Endothelial cell of umbilical vein (primary cell): ENCODE results near the gene SLC30A10. TPM values are rescaled to one million over a fixed set of nuclear protein-coding genes. Genes with fewer than 3 reads are reported as not detected.

Experiments used
- BruUV-seq: library from RNA; stranded (reverse); fragments of 400-500 nt; replicated peaks from 2 replicates; lab custom pipeline; 2021; lab: Mats Ljungman, UMichigan
- CTCF ChIA-PET: fragments of 300-600, 350-600 bp; sonication (Branson Sonifier 250); formaldehyde crosslinking; loops from one replicate; lab custom pipeline; 2021; ENCODE audit warnings: antibody characterized with exemption, inconsistent platforms; lab: Charles Lee
- POLR2A ChIA-PET: fragments of 300-600, 350-600 bp; sonication (Branson Sonifier 250); formaldehyde crosslinking; loops from one replicate; lab custom pipeline; 2021; ENCODE audit warnings: antibody characterized with exemption, inconsistent platforms; lab: Charles Lee
- DNase-seq: peaks from one replicate; pipeline ENCODE4 v3.0.0-alpha.2; 2011; ENCODE audit warnings: low read depth, low spot score
- FAIRE-seq: peaks from 2 replicates; lab custom pipeline; 2011; peaks lifted over from hg19 to GRCh38; lab: Jason Lieb, UNC
- H2AFZ ChIP-seq: 2 replicates; pipeline ENCODE4 v1.6.0; 2012; ENCODE audit warnings: low read depth, low read length, control low read depth, inconsistent platforms
- H3K27ac ChIP-seq: 2 replicates; pipeline ENCODE4 v1.5.1; 2011; ENCODE audit warnings: low read depth, mild to moderate bottlenecking, control low read depth, low read length, moderate library complexity; ENCODE audit not compliant: insufficient read depth
- H3K27me3 ChIP-seq, 2 experiments: 2 replicates each; pipeline versions ENCODE4 v1.6.0 to v1.6.1; 2011; ENCODE audit warnings: low read length in 2 of 2, mixed read lengths in 1 of 2; ENCODE audit not compliant: control insufficient read depth in 2 of 2, insufficient read depth in 2 of 2
- H3K36me3 ChIP-seq, 2 experiments: 2 replicates in 1 of 2; 3 replicates in 1 of 2; pipeline ENCODE4 v1.5.1; 2011; ENCODE audit warnings: low read length in 2 of 2, mild to moderate bottlenecking in 1 of 2, moderate library complexity in 1 of 2; ENCODE audit not compliant: control insufficient read depth in 2 of 2, insufficient read depth in 2 of 2; ENCODE audit errors: extremely low read depth in 1 of 2
- H3K4me1 ChIP-seq: 3 replicates; pipeline ENCODE4 v1.5.1; 2011; ENCODE audit warnings: mild to moderate bottlenecking, low read length; ENCODE audit not compliant: control insufficient read depth, insufficient read depth; ENCODE audit errors: extremely low read depth
- H3K4me2 ChIP-seq: 2 replicates; pipeline ENCODE4 v1.6.1; 2011; ENCODE audit warnings: low read length, control low read depth, mixed read lengths; ENCODE audit not compliant: insufficient read depth
- H3K4me3 ChIP-seq, 3 experiments: fragments of 200-600 bp in 1 of 3; sonication (generic), shearing (Covaris generic) in 1 of 3; replicated peaks in 1 of 3; 2 replicates each; pipeline ENCODE4 v1.5.1; 2011 to 2016; ENCODE audit warnings: control low read depth in 3 of 3, low read length in 3 of 3, mild to moderate bottlenecking in 2 of 3, inconsistent platforms in 1 of 3, low read depth in 1 of 3, moderate library complexity in 1 of 3; ENCODE audit not compliant: insufficient read depth in 1 of 3
- H3K79me2 ChIP-seq: 2 replicates; pipeline ENCODE4 v1.6.0; 2012; ENCODE audit warnings: low read length, inconsistent platforms; ENCODE audit not compliant: control insufficient read depth, insufficient read depth
- H3K9ac ChIP-seq: replicated peaks from 2 replicates; pipeline ENCODE3; 2011; ENCODE audit warnings: low read length, control low read depth; ENCODE audit not compliant: insufficient read depth; ENCODE audit errors: extremely low read depth
- H3K9me1 ChIP-seq: replicated peaks from 3 replicates; pipeline ENCODE4 v1.6.0; 2011; ENCODE audit warnings: mild to moderate bottlenecking, low read length; ENCODE audit not compliant: control insufficient read depth, insufficient read depth; ENCODE audit errors: extremely low read depth
- H3K9me3 ChIP-seq: replicated peaks from 2 replicates; pipeline ENCODE4 v1.5.1; 2012; ENCODE audit warnings: low read length, inconsistent platforms; ENCODE audit not compliant: control insufficient read depth, insufficient read depth
- H4K20me1 ChIP-seq: replicated peaks from 2 replicates; pipeline ENCODE3; 2011; ENCODE audit warnings: mild to moderate bottlenecking, low read length; ENCODE audit not compliant: control insufficient read depth, insufficient read depth; ENCODE audit errors: extremely low read depth
- CTCF ChIP-seq, 2 donors: IDR thresholded peaks; 1 replicate in 1 of 2; 2 replicates in 1 of 2; pipeline ENCODE4 v1.5.1; 2011; ENCODE audit warnings: low read length in 2 of 2, mild to moderate bottlenecking in 2 of 2, moderate library complexity in 2 of 2, control low read depth in 1 of 2, inconsistent platforms in 1 of 2, low read depth in 1 of 2; ENCODE audit not compliant: insufficient read depth in 1 of 2; ENCODE audit errors: extremely low read depth in 1 of 2
- EZH2 ChIP-seq: IDR thresholded peaks from 2 replicates; pipeline ENCODE4 v1.6.1; 2012; ENCODE audit warnings: borderline replicate concordance, low read depth, mild to moderate bottlenecking, moderate library complexity, low read length, inconsistent platforms; ENCODE audit not compliant: severe bottlenecking
- FOS ChIP-seq: IDR thresholded peaks from 2 replicates; pipeline ENCODE4 v1.6.1; 2011; ENCODE audit warnings: mild to moderate bottlenecking, low read length, moderate library complexity, borderline replicate concordance; ENCODE audit not compliant: insufficient read depth
- GATA2 ChIP-seq: IDR thresholded peaks from 2 replicates; pipeline ENCODE4 v1.7.0; 2011; ENCODE audit warnings: low read depth, mild to moderate bottlenecking, moderate library complexity, mixed read lengths, low read length; ENCODE audit not compliant: insufficient read length, insufficient read depth
- JUN ChIP-seq: IDR thresholded peaks from 2 replicates; pipeline ENCODE4 v1.6.1; 2011; ENCODE audit warnings: borderline replicate concordance, low read depth; ENCODE audit not compliant: insufficient read length, insufficient read depth
- MAX ChIP-seq: IDR thresholded peaks from 2 replicates; pipeline ENCODE4 v1.6.1; 2011; ENCODE audit not compliant: insufficient read depth, insufficient read length
- MYC ChIP-seq: IDR thresholded peaks from one replicate; pipeline ENCODE4 v1.6.1; 2011; ENCODE audit warnings: mild to moderate bottlenecking, low read depth, low read length
- POLR2A ChIP-seq: IDR thresholded peaks from 2 replicates; pipeline ENCODE4 v1.6.1; 2012; ENCODE audit warnings: low read depth, mild to moderate bottlenecking, control low read depth, low read length
- POLR2AphosphoS5 ChIP-seq: IDR thresholded peaks from 2 replicates; pipeline ENCODE4 v1.6.1; 2012; ENCODE audit warnings: low read depth, mild to moderate bottlenecking, control low read depth, low read length, moderate library complexity; ENCODE audit not compliant: insufficient read depth
- dilution Hi-C: fragments of 300-500 bp; cut with MboI; formaldehyde crosslinking; loops from one replicate; pipeline ENCODE4 v1.15.0; 2019; ENCODE audit warnings: low sequenced_read_pairs; ENCODE audit not compliant: extremely low pct_ligation_motif_present
- intact Hi-C: fragments of 100-400 bp; cut with micrococcal nuclease; formaldehyde crosslinking; loops from one replicate; pipeline ENCODE4 v1.10.0; 2022
- polyA plus RNA-seq, 4 experiments: library from polyadenylated mRNA; depleted of rRNA in 3 of 4; stranded (reverse) in 3 of 4; unstranded in 1 of 4; fragments of >200 nt; gene quantifications; 2 replicates each; pipeline versions ENCODE4 v1.2.1 to v1.2.3, GENCODE V29; 2011 to 2012; ENCODE audit warnings: missing spikeins in 1 of 4
- total RNA-seq: library from RNA; stranded (reverse); gene quantifications from 2 replicates; pipeline ENCODE4 v1.2.3, GENCODE V29; 2021

Gene SLC30A10
- total and polyA plus RNA-seq, 2 donors (not counting 3 experiments of a cell fraction or from before 2014, with no cell fraction given) = not detected

- FAIRE-seq (no peak), DNase-seq (no peak)
- BruUV-seq = no TSS peak
- Histone ChIP-seq H3K9me1 (no peaks in the 10 kb centered on the region), H3K9me3 (no peaks in the 10 kb centered on the region), H3K4me3 (no peak overlapping the region), H3K27me3 (peaks cover 0 to 7% of the 10 kb centered on the region in 2 experiments), H3K4me1 (no peaks in the 10 kb centered on the region), H3K4me2 (no peak overlapping the region), H3K27ac (no peak overlapping the region), H3K79me2 (no peaks in the 10 kb centered on the region), H4K20me1 (no peaks in the 10 kb centered on the region), H2AFZ (no peak overlapping the region), H3K9ac (no peak overlapping the region), H3K36me3 (no peaks in the 10 kb centered on the region)
- no peak for TF ChIP-seq MYC
- TF ChIP-seq GATA2 = no peak
- no peak for TF ChIP-seq MAX
- TF ChIP-seq POLR2AphosphoS5 = no peak
- no peak for TF ChIP-seq CTCF (IDR thresholded peaks at IDR 0.05; ENCODE audit: extremely low read depth in 1 of 2, insufficient read depth in 1 of 2, low read depth in 1 of 2, low read length in 2 of 2)
- TF ChIP-seq FOS = no peak
- TF ChIP-seq EZH2 = no peak
- TF ChIP-seq POLR2A = no peak
- TF ChIP-seq JUN = no peak
- ChIA-PET CTCF (no interaction called here), POLR2A (no interaction called here)
- dilution Hi-C loops (no loop called here), intact Hi-C loops (no loop called here)
Measured at GRCh38 chr1:219945795-219946194, 17.4 kb upstream of the SLC30A10 start.
